ENCODE data around the gene RAD54L.

DNA sequence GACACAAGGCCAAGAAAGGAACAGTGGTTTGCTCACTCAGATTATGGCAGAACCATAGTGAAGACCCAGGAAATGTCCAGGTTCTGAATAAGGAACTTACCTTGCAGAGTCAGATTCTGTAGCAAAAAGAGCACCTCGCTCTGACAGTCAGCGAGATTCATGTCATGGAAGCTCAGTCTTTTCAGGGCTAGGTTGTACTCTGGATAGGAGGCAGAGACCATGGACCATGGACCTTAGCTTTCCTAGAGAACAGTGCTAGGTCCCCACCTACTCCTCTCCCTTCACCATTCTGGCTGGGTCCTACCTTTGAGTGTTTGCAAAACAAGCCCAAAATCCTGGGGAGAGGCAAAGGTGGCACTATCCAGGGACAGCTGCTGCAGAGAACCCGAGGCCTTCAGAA lies 32.5 kb downstream of the RAD54L start:
- TF ChIP-seq POLR2AphosphoS5 (IDR thresholded peaks at IDR 0.05; ENCODE audit: low read depth, low read length), result no peak
- TF ChIP-seq, protein P1, sequence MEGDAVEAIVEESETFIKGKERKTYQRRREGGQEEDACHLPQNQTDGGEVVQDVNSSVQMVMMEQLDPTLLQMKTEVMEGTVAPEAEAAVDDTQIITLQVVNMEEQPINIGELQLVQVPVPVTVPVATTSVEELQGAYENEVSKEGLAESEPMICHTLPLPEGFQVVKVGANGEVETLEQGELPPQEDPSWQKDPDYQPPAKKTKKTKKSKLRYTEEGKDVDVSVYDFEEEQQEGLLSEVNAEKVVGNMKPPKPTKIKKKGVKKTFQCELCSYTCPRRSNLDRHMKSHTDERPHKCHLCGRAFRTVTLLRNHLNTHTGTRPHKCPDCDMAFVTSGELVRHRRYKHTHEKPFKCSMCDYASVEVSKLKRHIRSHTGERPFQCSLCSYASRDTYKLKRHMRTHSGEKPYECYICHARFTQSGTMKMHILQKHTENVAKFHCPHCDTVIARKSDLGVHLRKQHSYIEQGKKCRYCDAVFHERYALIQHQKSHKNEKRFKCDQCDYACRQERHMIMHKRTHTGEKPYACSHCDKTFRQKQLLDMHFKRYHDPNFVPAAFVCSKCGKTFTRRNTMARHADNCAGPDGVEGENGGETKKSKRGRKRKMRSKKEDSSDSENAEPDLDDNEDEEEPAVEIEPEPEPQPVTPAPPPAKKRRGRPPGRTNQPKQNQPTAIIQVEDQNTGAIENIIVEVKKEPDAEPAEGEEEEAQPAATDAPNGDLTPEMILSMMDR (IDR thresholded peaks at IDR 0.05), result no peak
